HS-27A (cell line): ENCODE measurements around the gene BPI.
"Not testable (repeated sequence)": the region's sequence is repeated elsewhere in the genome, so short reads cannot be mapped to it uniquely, and the experiment has no call there.

Experiments
- DNase-seq: peaks from one replicate; pipeline ENCODE4 v3.0.0-alpha.2; 2012; ENCODE audit warnings: low read depth, missing footprints

The BPI gene

GRCh38 chr20:38303908-38304379, at the start of gene BPI:
BPI (plus strand) TSS chr20:38304156; CDS start chr20:38304224, 68 bp downstream.
- no peak for DNase-seq

- DNase-seq = not testable (repeated sequence)
These were observed 49.3 kb upstream of the BPI start for GRCh38 chr20:38254621-38255020.

- no peak for DNase-seq
These were observed 48.6 kb upstream of the BPI start for GRCh38 chr20:38255393-38255792.

GRCh38 chr20:38256021-38256420, 47.9 kb upstream of the BPI start:
- DNase-seq = no peak

GRCh38 chr20:38256966-38257365, 47.0 kb upstream of the BPI start:
- no peak for DNase-seq

- DNase-seq = no peak
These were observed 45.3 kb upstream of the BPI start for GRCh38 chr20:38258545-38259215.

- no peak for DNase-seq
These were observed 44.0 kb upstream of the BPI start for GRCh38 chr20:38260025-38260377.

- DNase-seq = no peak
These were observed 43.4 kb upstream of the BPI start, which contains the start of gene KIAA1755 for GRCh38 chr20:38260378-38261053. KIAA1755 (minus strand) TSS chr20:38260735; CDS start chr20:38260500, 235 bp downstream.

GRCh38 chr20:38261054-38261390, 42.9 kb upstream of the BPI start:
- DNase-seq = no peak

- DNase-seq = no peak
These were observed 41.0 kb upstream of the BPI start for GRCh38 chr20:38262931-38263330.

- no peak for DNase-seq
These were observed 37.5 kb upstream of the BPI start for GRCh38 chr20:38266426-38266825.

GRCh38 chr20:38267296-38267695, 36.7 kb upstream of the BPI start:
- DNase-seq = no peak

GRCh38 chr20:38267901-38268514, 35.9 kb upstream of the BPI start:
- DNase-seq = no peak

GRCh38 chr20:38269040-38269439, 34.9 kb upstream of the BPI start:
- DNase-seq = no peak

GRCh38 chr20:38269715-38270114, 34.2 kb upstream of the BPI start:
- DNase-seq = no peak

GRCh38 chr20:38270869-38271605, 32.9 kb upstream of the BPI start:
- DNase-seq = peak; percentile 96

GRCh38 chr20:38271608-38272120, 32.3 kb upstream of the BPI start:
- DNase-seq = no peak

GRCh38 chr20:38272398-38272797, 31.6 kb upstream of the BPI start:
- DNase-seq = no peak

- DNase-seq = peak; percentile 74
These were observed 31.0 kb upstream of the BPI start for GRCh38 chr20:38272961-38273360.

- DNase-seq = peak; percentile 74
These were observed 28.0 kb upstream of the BPI start for GRCh38 chr20:38275815-38276550.

- no peak for DNase-seq
These were observed 26.7 kb upstream of the BPI start for GRCh38 chr20:38277285-38277684.

GRCh38 chr20:38277691-38278090, 26.3 kb upstream of the BPI start:
- DNase-seq = no peak
